Hematopoietic multipotent progenitor cell treated with erythropoietin and hydrocortisone succinate and interleukin-3 and kit ligand, for 4 days (in vitro differentiated cells): ENCODE results near the gene MRPS10.
"Not testable (repeated sequence)": the region's sequence is repeated elsewhere in the genome, so short reads cannot be mapped to it uniquely, and the experiment has no call there.

Experiments
- DNase-seq: peaks from one replicate; pipeline ENCODE4 v3.0.0-alpha.2; 2015

The MRPS10 gene

GRCh38 chr6:42171813-42172581 is 45.7 kb downstream of the MRPS10 start:
- DNase-seq, result no peak

- not testable (repeated sequence) for DNase-seq
Observed at GRCh38 chr6:42169780-42170179, 47.9 kb downstream of the MRPS10 start.

GRCh38 chr6:42168650-42169049 is 49.0 kb downstream of the MRPS10 start:
- no peak for DNase-seq

- peak; percentile 89 for DNase-seq
Observed at GRCh38 chr6:42166444-42167141, 51.1 kb downstream of the MRPS10 start.

GRCh38 chr6:42165016-42165415 is 52.6 kb downstream of the MRPS10 start:
- DNase-seq, result no peak

- no peak for DNase-seq
Observed at GRCh38 chr6:42163981-42164380, 53.7 kb downstream of the MRPS10 start.

GRCh38 chr6:42162812-42163211 is 54.8 kb downstream of the MRPS10 start:
- DNase-seq, result no peak

GRCh38 chr6:42162384-42162783 is 55.3 kb downstream of the MRPS10 start:
- no peak for DNase-seq

- DNase-seq, result no peak
Observed at GRCh38 chr6:42159431-42160024, 58.1 kb downstream of the MRPS10 start.

GRCh38 chr6:42158631-42159030 is 59.0 kb downstream of the MRPS10 start:
- DNase-seq, result no peak

- no peak for DNase-seq
Observed at GRCh38 chr6:42158011-42158410, 59.6 kb downstream of the MRPS10 start.
